ENCODE data around the gene TENM4. TPM values are rescaled to one million over a fixed set of nuclear protein-coding genes. Genes with fewer than 3 reads are reported as not detected.

The TENM4 gene
- polyA plus RNA-seq, 2 of the 4 experiments (the other 2 are of a cell fraction): 0.06 to 0.31 TPM

DNA sequence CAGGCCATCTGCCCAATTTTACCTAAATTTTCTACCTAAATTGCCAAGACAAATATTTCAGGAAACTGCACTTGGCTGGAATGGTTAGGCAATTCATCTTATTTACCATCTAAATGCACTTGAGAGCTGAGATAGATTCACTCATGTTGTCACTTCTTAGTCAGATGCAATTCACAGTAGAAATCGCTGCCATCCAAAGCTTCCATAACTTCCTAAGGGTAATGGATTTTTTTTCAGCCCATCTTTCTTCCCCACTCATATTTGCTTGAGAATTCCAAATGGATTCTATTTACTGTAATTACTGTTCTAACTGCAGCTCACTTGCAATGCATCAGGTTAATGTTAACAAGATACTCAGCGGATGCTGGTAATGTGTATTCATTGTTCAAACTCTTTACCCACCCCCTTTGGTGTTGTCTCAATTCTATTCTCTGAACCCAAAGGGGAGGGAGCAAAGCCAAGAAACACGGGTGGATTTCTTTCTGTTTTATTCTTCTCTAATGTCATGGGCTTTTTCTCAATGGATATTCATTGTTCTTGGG is 96.0 kb downstream of the TENM4 start:
- no peak for ATAC-seq
- WGBS (ENCODE audit: missing lambda C conversion rate): 11% methylated on average over 3 of the region's 3 CpGs
- H3K4me3 ChIP-seq: no peak overlapping the region
- no peaks in the 10 kb centered on the region for H3K9me3 ChIP-seq
- H3K4me1 ChIP-seq: no peaks in the 10 kb centered on the region
- FAIRE-seq: no peak
- CTCF ChIA-PET: no interaction called here
- DNase-seq (ENCODE audit: low read depth in 1 of 2, low spot score in 1 of 2): no peak
- POLR2A ChIA-PET: no interaction called here
- no peak overlapping the region for H3K4me2 ChIP-seq
- no peak overlapping the region for H3K27ac ChIP-seq
- TF ChIP-seq CBX8 (IDR thresholded peaks at IDR 0.05): no peak
- no peak for TF ChIP-seq FOSL2 (IDR thresholded peaks at IDR 0.05)
- no peak for TF ChIP-seq FOSL2 (CRISPR knock-in tag; IDR thresholded peaks at IDR 0.05)
- no peak for TF ChIP-seq EP300 (IDR thresholded peaks at IDR 0.05)
- TF ChIP-seq, protein P1, sequence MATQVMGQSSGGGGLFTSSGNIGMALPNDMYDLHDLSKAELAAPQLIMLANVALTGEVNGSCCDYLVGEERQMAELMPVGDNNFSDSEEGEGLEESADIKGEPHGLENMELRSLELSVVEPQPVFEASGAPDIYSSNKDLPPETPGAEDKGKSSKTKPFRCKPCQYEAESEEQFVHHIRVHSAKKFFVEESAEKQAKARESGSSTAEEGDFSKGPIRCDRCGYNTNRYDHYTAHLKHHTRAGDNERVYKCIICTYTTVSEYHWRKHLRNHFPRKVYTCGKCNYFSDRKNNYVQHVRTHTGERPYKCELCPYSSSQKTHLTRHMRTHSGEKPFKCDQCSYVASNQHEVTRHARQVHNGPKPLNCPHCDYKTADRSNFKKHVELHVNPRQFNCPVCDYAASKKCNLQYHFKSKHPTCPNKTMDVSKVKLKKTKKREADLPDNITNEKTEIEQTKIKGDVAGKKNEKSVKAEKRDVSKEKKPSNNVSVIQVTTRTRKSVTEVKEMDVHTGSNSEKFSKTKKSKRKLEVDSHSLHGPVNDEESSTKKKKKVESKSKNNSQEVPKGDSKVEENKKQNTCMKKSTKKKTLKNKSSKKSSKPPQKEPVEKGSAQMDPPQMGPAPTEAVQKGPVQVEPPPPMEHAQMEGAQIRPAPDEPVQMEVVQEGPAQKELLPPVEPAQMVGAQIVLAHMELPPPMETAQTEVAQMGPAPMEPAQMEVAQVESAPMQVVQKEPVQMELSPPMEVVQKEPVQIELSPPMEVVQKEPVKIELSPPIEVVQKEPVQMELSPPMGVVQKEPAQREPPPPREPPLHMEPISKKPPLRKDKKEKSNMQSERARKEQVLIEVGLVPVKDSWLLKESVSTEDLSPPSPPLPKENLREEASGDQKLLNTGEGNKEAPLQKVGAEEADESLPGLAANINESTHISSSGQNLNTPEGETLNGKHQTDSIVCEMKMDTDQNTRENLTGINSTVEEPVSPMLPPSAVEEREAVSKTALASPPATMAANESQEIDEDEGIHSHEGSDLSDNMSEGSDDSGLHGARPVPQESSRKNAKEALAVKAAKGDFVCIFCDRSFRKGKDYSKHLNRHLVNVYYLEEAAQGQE (IDR thresholded peaks at IDR 0.05): no peak
- TF ChIP-seq, protein P2, sequence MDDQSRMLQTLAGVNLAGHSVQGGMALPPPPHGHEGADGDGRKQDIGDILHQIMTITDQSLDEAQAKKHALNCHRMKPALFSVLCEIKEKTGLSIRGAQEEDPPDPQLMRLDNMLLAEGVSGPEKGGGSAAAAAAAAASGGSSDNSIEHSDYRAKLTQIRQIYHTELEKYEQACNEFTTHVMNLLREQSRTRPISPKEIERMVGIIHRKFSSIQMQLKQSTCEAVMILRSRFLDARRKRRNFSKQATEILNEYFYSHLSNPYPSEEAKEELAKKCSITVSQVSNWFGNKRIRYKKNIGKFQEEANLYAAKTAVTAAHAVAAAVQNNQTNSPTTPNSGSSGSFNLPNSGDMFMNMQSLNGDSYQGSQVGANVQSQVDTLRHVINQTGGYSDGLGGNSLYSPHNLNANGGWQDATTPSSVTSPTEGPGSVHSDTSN (IDR thresholded peaks at IDR 0.05): no peak
- TF ChIP-seq BHLHE40 (IDR thresholded peaks at IDR 0.05; ENCODE audit: low read depth, low read length): no peak
- no peak for TF ChIP-seq EHF (CRISPR knock-in tag; IDR thresholded peaks at IDR 0.05)
- no peak for TF ChIP-seq KDM1A (IDR thresholded peaks at IDR 0.05; ENCODE audit: low read depth)
- TF ChIP-seq RAD21 (conservative IDR thresholded peaks at IDR 0.05 in 1 of 2, IDR thresholded peaks at IDR 0.05 in 1 of 2): no peak
- TF ChIP-seq PHF8 (IDR thresholded peaks at IDR 0.05; ENCODE audit: borderline replicate concordance, low read depth): no peak
- no peak for TF ChIP-seq CHD4 (IDR thresholded peaks at IDR 0.05; ENCODE audit: borderline replicate concordance)
- TF ChIP-seq, protein P3, sequence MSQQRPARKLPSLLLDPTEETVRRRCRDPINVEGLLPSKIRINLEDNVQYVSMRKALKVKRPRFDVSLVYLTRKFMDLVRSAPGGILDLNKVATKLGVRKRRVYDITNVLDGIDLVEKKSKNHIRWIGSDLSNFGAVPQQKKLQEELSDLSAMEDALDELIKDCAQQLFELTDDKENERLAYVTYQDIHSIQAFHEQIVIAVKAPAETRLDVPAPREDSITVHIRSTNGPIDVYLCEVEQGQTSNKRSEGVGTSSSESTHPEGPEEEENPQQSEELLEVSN (IDR thresholded peaks at IDR 0.05; ENCODE audit: borderline replicate concordance, low read depth): no peak
- TF ChIP-seq TP53 (CRISPR knock-in tag; IDR thresholded peaks at IDR 0.05): no peak
- TF ChIP-seq FOSB (CRISPR knock-in tag; IDR thresholded peaks at IDR 0.05): no peak
- TF ChIP-seq, protein P4, sequence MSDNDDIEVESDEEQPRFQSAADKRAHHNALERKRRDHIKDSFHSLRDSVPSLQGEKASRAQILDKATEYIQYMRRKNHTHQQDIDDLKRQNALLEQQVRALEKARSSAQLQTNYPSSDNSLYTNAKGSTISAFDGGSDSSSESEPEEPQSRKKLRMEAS (IDR thresholded peaks at IDR 0.05): no peak
- TF ChIP-seq ATOH8 (CRISPR knock-in tag; IDR thresholded peaks at IDR 0.05; ENCODE audit: low read depth): no peak

GRCh38 chr11:79342686-79343085 is 98.1 kb downstream of the TENM4 start:
- ATAC-seq (no peak), FAIRE-seq (no peak), DNase-seq (ENCODE audit: low read depth in 1 of 2, low spot score in 1 of 2) (no peak)
- Histone ChIP-seq H3K9me3 (no peaks in the 10 kb centered on the region), H3K27ac (no peak overlapping the region), H3K4me2 (no peak overlapping the region), H3K4me1 (no peaks in the 10 kb centered on the region), H3K4me3 (no peak overlapping the region)
- 9% methylated on average over 6 of the region's 6 CpGs for WGBS (ENCODE audit: missing lambda C conversion rate)
- CTCF ChIA-PET: interaction anchor here (0.8 kb wide), 1 partner anchor 8 kb away, joined by 3 read pairs; no protein-coding TSS in a partner anchor
- POLR2A ChIA-PET: no interaction called here
- no peak for TF ChIP-seq CEBPB (IDR thresholded peaks at IDR 0.05)
- no peak for TF ChIP-seq CHD2 (IDR thresholded peaks at IDR 0.05; ENCODE audit: low read length, partially characterized antibody)
- TF ChIP-seq TFCP2L1 (CRISPR knock-in tag; IDR thresholded peaks at IDR 0.05): no peak
- no peak for TF ChIP-seq CBX2 (IDR thresholded peaks at IDR 0.05; ENCODE audit: borderline replicate concordance, low read depth)
- no peak for TF ChIP-seq CHD4 (IDR thresholded peaks at IDR 0.05; ENCODE audit: borderline replicate concordance)
- TF ChIP-seq RARB (CRISPR knock-in tag; IDR thresholded peaks at IDR 0.05): no peak
- TF ChIP-seq FOSB (CRISPR knock-in tag; IDR thresholded peaks at IDR 0.05): no peak
- TF ChIP-seq, protein P2 (IDR thresholded peaks at IDR 0.05): no peak
- TF ChIP-seq RCOR1 (IDR thresholded peaks at IDR 0.05; ENCODE audit: low read depth, low read length): no peak
- no peak for TF ChIP-seq MAZ (IDR thresholded peaks at IDR 0.05; ENCODE audit: borderline replicate concordance, low read depth, low read length)
